Peyer's patch (tissue), 4 donors: ENCODE measurements around the gene ZNF407. TPM values are rescaled to one million over a fixed set of nuclear protein-coding genes. Genes with fewer than 3 reads are reported as not detected.

Experiments used
- DNase-seq, 3 donors: peaks; one replicate each; pipeline ENCODE4 v3.0.0-alpha.2; 2017 to 2019
- H3K27ac ChIP-seq, 4 donors: fragments of 200-600 bp; sonication (generic); one replicate each; pipeline ENCODE4 v1.5.1; 2016 to 2019
- H3K27me3 ChIP-seq, 2 donors: fragments of 200-600 bp; sonication (generic); one replicate each; pipeline ENCODE4 v1.5.1; 2019
- H3K36me3 ChIP-seq, 3 donors: fragments of 200-600 bp; sonication (generic); one replicate each; pipeline ENCODE4 v1.5.1; 2016 to 2019
- H3K4me1 ChIP-seq, 4 donors: fragments of 200-600 bp; sonication (generic); one replicate each; pipeline ENCODE4 v1.5.1; 2016 to 2019
- H3K4me3 ChIP-seq, 4 donors: fragments of 200-600 bp; sonication (generic); 1 replicate in 3 of 4; 2 replicates in 1 of 4; pipeline ENCODE4 v1.5.1; 2016 to 2019; ENCODE audit warnings: mild to moderate bottlenecking in 1 of 4
- H3K9me3 ChIP-seq, 4 donors: fragments of 200-600 bp; sonication (generic); one replicate each; pipeline ENCODE4 v1.5.1; 2016 to 2019; ENCODE audit warnings: mild to moderate bottlenecking in 1 of 4
- POLR2A ChIP-seq, 2 donors: fragments of 450-650 bp; IDR thresholded peaks; one replicate each; pipeline ENCODE4 v1.5.1; 2017; ENCODE audit warnings: antibody characterized with exemption in 2 of 2, mild to moderate bottlenecking in 2 of 2, moderate library complexity in 2 of 2
- total RNA-seq, 4 donors: library from RNA; depleted of rRNA; stranded (reverse); fragments of >200 nt; gene quantifications; one replicate each; pipeline ENCODE4 v1.1.0, GENCODE V29; 2016
- TF ChIP-seq, protein P1 (sequence below), 6 experiments: fragments of 450-650 bp in 4 of 6; fragments of 200-600 bp in 2 of 6; sonication (generic) in 1 of 6; IDR thresholded peaks; one replicate each; pipeline ENCODE4 v1.5.1; 2017 to 2019; ENCODE audit warnings: antibody characterized with exemption in 6 of 6, mild to moderate bottlenecking in 3 of 6, moderate library complexity in 1 of 6

ZNF407 gene
- total RNA-seq, 4 donors from 2014 or later = 24.0 to 54.5 (median 32.3) TPM

DNA sequence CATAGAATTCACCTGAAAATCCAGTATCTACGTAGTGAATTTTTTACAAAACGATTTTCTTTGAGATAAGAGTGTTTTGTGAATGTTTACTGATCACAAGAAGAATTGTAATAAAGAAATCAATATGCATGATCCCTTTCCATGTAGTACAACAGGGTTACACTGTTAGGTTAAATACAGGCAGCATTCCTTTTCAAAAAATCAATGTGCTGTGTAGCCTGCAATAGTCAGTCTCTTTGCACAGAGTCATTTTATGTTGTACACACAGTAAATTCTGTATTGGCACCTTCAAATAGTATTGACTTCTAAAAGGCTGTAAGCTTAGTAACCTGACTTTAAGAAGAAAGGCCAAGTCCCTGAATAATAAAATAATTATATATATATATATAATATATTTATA lies 63.3 kb downstream of the ZNF407 start:
- TF ChIP-seq, protein P1, sequence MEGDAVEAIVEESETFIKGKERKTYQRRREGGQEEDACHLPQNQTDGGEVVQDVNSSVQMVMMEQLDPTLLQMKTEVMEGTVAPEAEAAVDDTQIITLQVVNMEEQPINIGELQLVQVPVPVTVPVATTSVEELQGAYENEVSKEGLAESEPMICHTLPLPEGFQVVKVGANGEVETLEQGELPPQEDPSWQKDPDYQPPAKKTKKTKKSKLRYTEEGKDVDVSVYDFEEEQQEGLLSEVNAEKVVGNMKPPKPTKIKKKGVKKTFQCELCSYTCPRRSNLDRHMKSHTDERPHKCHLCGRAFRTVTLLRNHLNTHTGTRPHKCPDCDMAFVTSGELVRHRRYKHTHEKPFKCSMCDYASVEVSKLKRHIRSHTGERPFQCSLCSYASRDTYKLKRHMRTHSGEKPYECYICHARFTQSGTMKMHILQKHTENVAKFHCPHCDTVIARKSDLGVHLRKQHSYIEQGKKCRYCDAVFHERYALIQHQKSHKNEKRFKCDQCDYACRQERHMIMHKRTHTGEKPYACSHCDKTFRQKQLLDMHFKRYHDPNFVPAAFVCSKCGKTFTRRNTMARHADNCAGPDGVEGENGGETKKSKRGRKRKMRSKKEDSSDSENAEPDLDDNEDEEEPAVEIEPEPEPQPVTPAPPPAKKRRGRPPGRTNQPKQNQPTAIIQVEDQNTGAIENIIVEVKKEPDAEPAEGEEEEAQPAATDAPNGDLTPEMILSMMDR (IDR thresholded peaks at IDR 0.05) = no peak
- TF ChIP-seq POLR2A (IDR thresholded peaks at IDR 0.05) = no peak
- Histone ChIP-seq H3K4me1 (no peaks in the 10 kb centered on the region), H3K27ac (no peak overlapping the region), H3K36me3 (no peaks in the 10 kb centered on the region), H3K9me3 (no peaks in the 10 kb centered on the region), H3K27me3 (no peaks in the 10 kb centered on the region), H3K4me3 (no peak overlapping the region)
- DNase-seq = no peak

DNA sequence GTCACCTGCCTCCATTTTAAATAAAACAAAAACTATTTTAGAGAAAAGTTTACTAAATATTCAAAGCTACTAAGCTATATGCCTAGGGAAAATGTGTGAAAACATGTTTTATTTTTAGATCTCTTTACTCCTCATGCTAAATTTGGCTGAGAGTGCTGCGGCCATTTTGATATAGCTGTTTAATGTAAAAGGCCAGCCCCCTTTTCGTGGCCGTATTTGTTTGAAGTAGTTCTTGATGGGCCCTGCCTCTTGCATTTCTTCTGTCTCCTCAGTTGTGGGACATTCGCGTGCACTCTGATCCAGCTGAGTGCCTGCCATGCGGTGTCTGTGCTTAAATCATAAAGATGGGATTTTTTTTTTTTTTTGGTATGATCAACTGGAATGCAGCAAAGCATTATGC lies 64.0 kb downstream of the ZNF407 start:
- no peak overlapping the region for H3K27ac ChIP-seq
- no peaks in the 10 kb centered on the region for H3K4me1 ChIP-seq
- no peaks in the 10 kb centered on the region for H3K9me3 ChIP-seq
- no peak for DNase-seq
- H3K4me3 ChIP-seq = no peak overlapping the region
- H3K27me3 ChIP-seq = no peaks in the 10 kb centered on the region
- no peaks in the 10 kb centered on the region for H3K36me3 ChIP-seq
- TF ChIP-seq, protein P1 (IDR thresholded peaks at IDR 0.05) = no peak
- no peak for TF ChIP-seq POLR2A (IDR thresholded peaks at IDR 0.05)

DNA sequence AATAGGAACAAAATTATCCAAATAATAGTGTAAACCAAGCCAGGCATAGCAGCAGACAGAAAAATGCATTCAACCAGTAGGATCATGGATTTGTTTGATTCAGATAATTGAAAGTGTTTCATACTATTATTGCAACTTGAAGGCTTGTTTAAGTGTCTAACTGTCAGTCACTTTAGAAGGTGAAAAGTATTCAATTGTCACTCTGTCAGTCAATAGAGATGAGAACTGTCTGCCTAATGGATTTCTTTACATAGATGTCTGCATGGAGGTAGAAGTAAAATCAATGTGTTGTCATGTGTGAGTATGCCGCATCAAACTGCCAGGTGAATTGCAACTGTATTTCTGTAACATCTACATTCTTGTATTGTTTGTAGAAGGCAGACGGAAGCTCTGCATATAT lies 65.0 kb downstream of the ZNF407 start:
- Histone ChIP-seq H3K4me1 (no peaks in the 10 kb centered on the region), H3K27me3 (no peaks in the 10 kb centered on the region), H3K9me3 (no peaks in the 10 kb centered on the region), H3K4me3 (no peak overlapping the region), H3K27ac (no peak overlapping the region), H3K36me3 (no peaks in the 10 kb centered on the region)
- no peak for DNase-seq
- no peak for TF ChIP-seq POLR2A (IDR thresholded peaks at IDR 0.05)

DNA sequence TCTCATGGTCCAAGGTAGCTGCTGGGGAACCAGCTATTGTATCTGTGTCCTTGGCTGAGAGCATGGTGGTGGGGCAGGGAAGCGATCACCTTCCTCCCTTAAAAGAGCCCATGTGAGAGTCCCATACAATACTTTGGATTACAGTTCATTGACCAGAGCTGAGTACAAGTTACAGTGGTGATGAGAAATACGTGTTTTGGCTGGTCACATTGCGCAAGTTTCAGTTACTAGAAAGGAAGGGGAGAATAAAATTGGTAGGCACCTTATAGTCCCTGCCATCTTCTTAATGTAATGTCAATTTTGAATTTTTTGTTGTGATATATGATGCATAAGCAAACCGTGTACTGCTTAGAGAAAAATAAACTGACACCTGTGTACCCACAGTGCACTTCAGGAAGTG lies 67.7 kb downstream of the ZNF407 start:
- no peaks in the 10 kb centered on the region for H3K36me3 ChIP-seq
- DNase-seq = no peak
- TF ChIP-seq, protein P1 (IDR thresholded peaks at IDR 0.05) = no peak
- TF ChIP-seq POLR2A (IDR thresholded peaks at IDR 0.05) = no peak
- H3K27me3 ChIP-seq = no peaks in the 10 kb centered on the region
- no peaks in the 10 kb centered on the region for H3K9me3 ChIP-seq
- no peak overlapping the region for H3K4me3 ChIP-seq
- H3K27ac ChIP-seq = no peak overlapping the region
- no peaks in the 10 kb centered on the region for H3K4me1 ChIP-seq

DNA sequence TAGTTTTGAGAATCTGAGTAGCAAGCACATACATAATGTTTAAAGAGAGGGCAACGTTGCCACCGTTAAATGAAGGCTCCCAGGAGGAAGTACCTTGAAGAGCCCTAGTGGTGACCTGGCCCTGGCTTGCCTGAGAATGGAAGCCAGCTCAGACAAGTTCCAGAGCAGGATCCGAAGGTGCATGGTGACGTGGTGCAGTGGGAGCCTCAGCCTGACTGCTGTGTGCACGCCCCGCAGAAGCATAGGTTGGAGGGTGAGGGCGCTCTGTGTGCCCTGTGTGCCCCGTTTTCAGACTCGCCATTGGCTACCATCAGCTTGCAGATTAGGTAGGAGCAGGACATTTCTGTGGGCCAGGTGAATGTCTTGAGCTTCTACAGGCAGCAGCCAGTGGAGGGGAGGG lies 68.2 kb downstream of the ZNF407 start:
- Histone ChIP-seq H3K4me3 (no peak overlapping the region), H3K36me3 (no peaks in the 10 kb centered on the region), H3K4me1 (no peaks in the 10 kb centered on the region), H3K9me3 (no peaks in the 10 kb centered on the region), H3K27ac (no peak overlapping the region), H3K27me3 (no peaks in the 10 kb centered on the region)
- TF ChIP-seq, protein P1 (IDR thresholded peaks at IDR 0.05) = no peak
- TF ChIP-seq POLR2A (IDR thresholded peaks at IDR 0.05) = no peak
- DNase-seq = no peak

DNA sequence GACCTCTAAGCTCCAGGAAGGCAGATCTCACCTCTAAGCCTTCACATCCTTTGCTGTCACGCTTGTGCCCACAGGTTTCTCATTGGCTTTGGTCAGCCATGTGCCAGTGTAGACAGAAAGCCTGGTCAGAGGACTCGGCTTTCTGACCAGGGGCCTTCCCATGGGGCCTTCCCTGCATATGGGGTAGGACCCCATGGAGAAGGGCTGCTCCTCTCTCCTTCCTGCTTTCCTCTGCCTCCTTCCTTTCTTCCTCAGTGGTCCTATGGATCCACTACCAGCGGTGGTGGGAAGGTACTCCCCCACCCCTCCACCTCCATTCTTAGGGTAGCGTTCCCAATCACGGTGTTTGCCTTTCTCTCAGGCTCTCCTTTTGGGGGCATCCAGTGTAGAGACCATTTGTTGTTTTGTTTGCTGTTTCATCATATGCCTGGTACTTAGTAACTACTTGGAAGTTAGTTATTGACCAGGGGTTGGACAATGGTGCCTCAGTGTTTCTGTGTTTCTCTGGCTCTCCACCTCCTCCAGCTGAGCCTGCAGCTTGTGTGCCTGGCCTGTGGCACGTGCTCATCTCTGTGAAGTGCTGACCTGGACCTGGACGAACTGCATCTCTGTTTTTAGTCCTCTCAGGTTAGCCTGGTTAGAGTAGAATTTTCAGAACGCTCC lies 71.6 kb downstream of the ZNF407 start:
- Histone ChIP-seq H3K36me3 (no peaks in the 10 kb centered on the region), H3K4me3 (no peak overlapping the region), H3K27me3 (no peaks in the 10 kb centered on the region), H3K9me3 (no peaks in the 10 kb centered on the region), H3K27ac (no peak overlapping the region), H3K4me1 (no peaks in the 10 kb centered on the region)
- TF ChIP-seq POLR2A (IDR thresholded peaks at IDR 0.05) = no peak
- TF ChIP-seq, protein P1 (IDR thresholded peaks at IDR 0.05) = no peak
- DNase-seq = no peak
